Endothelial cell of umbilical vein (primary cell): ENCODE results near the gene PLEKHG4. TPM values are rescaled to one million over a fixed set of nuclear protein-coding genes. Genes with fewer than 3 reads are reported as not detected.

Experiments used
- BruUV-seq: library from RNA; stranded (reverse); fragments of 400-500 nt; replicated peaks from 2 replicates; lab custom pipeline; 2021; lab: Mats Ljungman, UMichigan
- CTCF ChIA-PET: fragments of 300-600, 350-600 bp; sonication (Branson Sonifier 250); formaldehyde crosslinking; loops from one replicate; lab custom pipeline; 2021; ENCODE audit warnings: antibody characterized with exemption, inconsistent platforms; lab: Charles Lee
- POLR2A ChIA-PET: fragments of 300-600, 350-600 bp; sonication (Branson Sonifier 250); formaldehyde crosslinking; loops from one replicate; lab custom pipeline; 2021; ENCODE audit warnings: antibody characterized with exemption, inconsistent platforms; lab: Charles Lee
- DNase-seq: peaks from one replicate; pipeline ENCODE4 v3.0.0-alpha.2; 2011; ENCODE audit warnings: low read depth, low spot score
- FAIRE-seq: peaks from 2 replicates; lab custom pipeline; 2011; peaks lifted over from hg19 to GRCh38; lab: Jason Lieb, UNC
- H2AFZ ChIP-seq: 2 replicates; pipeline ENCODE4 v1.6.0; 2012; ENCODE audit warnings: low read depth, low read length, control low read depth, inconsistent platforms
- H3K27ac ChIP-seq: 2 replicates; pipeline ENCODE4 v1.5.1; 2011; ENCODE audit warnings: low read depth, mild to moderate bottlenecking, control low read depth, low read length, moderate library complexity; ENCODE audit not compliant: insufficient read depth
- H3K27me3 ChIP-seq, 2 experiments: 2 replicates each; pipeline versions ENCODE4 v1.6.0 to v1.6.1; 2011; ENCODE audit warnings: low read length in 2 of 2, mixed read lengths in 1 of 2; ENCODE audit not compliant: control insufficient read depth in 2 of 2, insufficient read depth in 2 of 2
- H3K36me3 ChIP-seq, 2 experiments: 2 replicates in 1 of 2; 3 replicates in 1 of 2; pipeline ENCODE4 v1.5.1; 2011; ENCODE audit warnings: low read length in 2 of 2, mild to moderate bottlenecking in 1 of 2, moderate library complexity in 1 of 2; ENCODE audit not compliant: control insufficient read depth in 2 of 2, insufficient read depth in 2 of 2; ENCODE audit errors: extremely low read depth in 1 of 2
- H3K4me1 ChIP-seq: 3 replicates; pipeline ENCODE4 v1.5.1; 2011; ENCODE audit warnings: mild to moderate bottlenecking, low read length; ENCODE audit not compliant: control insufficient read depth, insufficient read depth; ENCODE audit errors: extremely low read depth
- H3K4me2 ChIP-seq: 2 replicates; pipeline ENCODE4 v1.6.1; 2011; ENCODE audit warnings: low read length, control low read depth, mixed read lengths; ENCODE audit not compliant: insufficient read depth
- H3K4me3 ChIP-seq, 3 experiments: fragments of 200-600 bp in 1 of 3; sonication (generic), shearing (Covaris generic) in 1 of 3; replicated peaks in 1 of 3; 2 replicates each; pipeline ENCODE4 v1.5.1; 2011 to 2016; ENCODE audit warnings: control low read depth in 3 of 3, low read length in 3 of 3, mild to moderate bottlenecking in 2 of 3, inconsistent platforms in 1 of 3, low read depth in 1 of 3, moderate library complexity in 1 of 3; ENCODE audit not compliant: insufficient read depth in 1 of 3
- H3K79me2 ChIP-seq: 2 replicates; pipeline ENCODE4 v1.6.0; 2012; ENCODE audit warnings: low read length, inconsistent platforms; ENCODE audit not compliant: control insufficient read depth, insufficient read depth
- H3K9ac ChIP-seq: replicated peaks from 2 replicates; pipeline ENCODE3; 2011; ENCODE audit warnings: low read length, control low read depth; ENCODE audit not compliant: insufficient read depth; ENCODE audit errors: extremely low read depth
- H3K9me1 ChIP-seq: replicated peaks from 3 replicates; pipeline ENCODE4 v1.6.0; 2011; ENCODE audit warnings: mild to moderate bottlenecking, low read length; ENCODE audit not compliant: control insufficient read depth, insufficient read depth; ENCODE audit errors: extremely low read depth
- H3K9me3 ChIP-seq: replicated peaks from 2 replicates; pipeline ENCODE4 v1.5.1; 2012; ENCODE audit warnings: low read length, inconsistent platforms; ENCODE audit not compliant: control insufficient read depth, insufficient read depth
- H4K20me1 ChIP-seq: replicated peaks from 2 replicates; pipeline ENCODE3; 2011; ENCODE audit warnings: mild to moderate bottlenecking, low read length; ENCODE audit not compliant: control insufficient read depth, insufficient read depth; ENCODE audit errors: extremely low read depth
- CTCF ChIP-seq, 2 donors: IDR thresholded peaks; 1 replicate in 1 of 2; 2 replicates in 1 of 2; pipeline ENCODE4 v1.5.1; 2011; ENCODE audit warnings: low read length in 2 of 2, mild to moderate bottlenecking in 2 of 2, moderate library complexity in 2 of 2, control low read depth in 1 of 2, inconsistent platforms in 1 of 2, low read depth in 1 of 2; ENCODE audit not compliant: insufficient read depth in 1 of 2; ENCODE audit errors: extremely low read depth in 1 of 2
- FOS ChIP-seq: IDR thresholded peaks from 2 replicates; pipeline ENCODE4 v1.6.1; 2011; ENCODE audit warnings: mild to moderate bottlenecking, low read length, moderate library complexity, borderline replicate concordance; ENCODE audit not compliant: insufficient read depth
- GATA2 ChIP-seq: IDR thresholded peaks from 2 replicates; pipeline ENCODE4 v1.7.0; 2011; ENCODE audit warnings: low read depth, mild to moderate bottlenecking, moderate library complexity, mixed read lengths, low read length; ENCODE audit not compliant: insufficient read length, insufficient read depth
- JUN ChIP-seq: IDR thresholded peaks from 2 replicates; pipeline ENCODE4 v1.6.1; 2011; ENCODE audit warnings: borderline replicate concordance, low read depth; ENCODE audit not compliant: insufficient read length, insufficient read depth
- MAX ChIP-seq: IDR thresholded peaks from 2 replicates; pipeline ENCODE4 v1.6.1; 2011; ENCODE audit not compliant: insufficient read depth, insufficient read length
- MYC ChIP-seq: IDR thresholded peaks from one replicate; pipeline ENCODE4 v1.6.1; 2011; ENCODE audit warnings: mild to moderate bottlenecking, low read depth, low read length
- POLR2A ChIP-seq: IDR thresholded peaks from 2 replicates; pipeline ENCODE4 v1.6.1; 2012; ENCODE audit warnings: low read depth, mild to moderate bottlenecking, control low read depth, low read length
- POLR2AphosphoS5 ChIP-seq: IDR thresholded peaks from 2 replicates; pipeline ENCODE4 v1.6.1; 2012; ENCODE audit warnings: low read depth, mild to moderate bottlenecking, control low read depth, low read length, moderate library complexity; ENCODE audit not compliant: insufficient read depth
- dilution Hi-C: fragments of 300-500 bp; cut with MboI; formaldehyde crosslinking; loops from one replicate; pipeline ENCODE4 v1.15.0; 2019; ENCODE audit warnings: low sequenced_read_pairs; ENCODE audit not compliant: extremely low pct_ligation_motif_present
- intact Hi-C: fragments of 100-400 bp; cut with micrococcal nuclease; formaldehyde crosslinking; loops from one replicate; pipeline ENCODE4 v1.10.0; 2022
- polyA plus RNA-seq, 4 experiments: library from polyadenylated mRNA; depleted of rRNA in 3 of 4; stranded (reverse) in 3 of 4; unstranded in 1 of 4; fragments of >200 nt; gene quantifications; 2 replicates each; pipeline versions ENCODE4 v1.2.1 to v1.2.3, GENCODE V29; 2011 to 2012; ENCODE audit warnings: missing spikeins in 1 of 4
- total RNA-seq: library from RNA; stranded (reverse); gene quantifications from 2 replicates; pipeline ENCODE4 v1.2.3, GENCODE V29; 2021

The PLEKHG4 gene
- total and polyA plus RNA-seq, 2 donors (not counting 3 experiments of a cell fraction or from before 2014, with no cell fraction given) = 26.6 to 34.8 TPM

GRCh38 chr16:67286441-67287235, 7.3 kb downstream of the PLEKHG4 start:
- no peak overlapping the region for H2AFZ ChIP-seq
- no peaks in the 10 kb centered on the region for H3K27me3 ChIP-seq
- TF ChIP-seq GATA2 (no peak), CTCF (IDR thresholded peaks at IDR 0.05; ENCODE audit: extremely low read depth in 1 of 2, insufficient read depth in 1 of 2, low read depth in 1 of 2, low read length in 2 of 2) (no peak), POLR2A (no peak), POLR2AphosphoS5 (no peak), FOS (no peak), JUN (no peak), MAX (no peak), MYC (no peak)
- H3K4me1 ChIP-seq = no peaks in the 10 kb centered on the region
- no peak overlapping the region for H3K4me3 ChIP-seq
- H3K79me2 ChIP-seq = no peaks in the 10 kb centered on the region
- dilution Hi-C loops (no loop called here), intact Hi-C loops (no loop called here)
- H3K9me1 ChIP-seq = no peaks in the 10 kb centered on the region
- no peaks in the 10 kb centered on the region for H3K36me3 ChIP-seq
- ChIA-PET POLR2A (no interaction called here), CTCF (interaction anchor here (0.8 to 4.5 kb wide), 6 partner anchors 8 to 142 kb away, joined by 3 to 55 read pairs (median 6); partner anchors contain the start of genes KCTD19 and LRRC36)
- DNase-seq (no peak), FAIRE-seq (no peak)
- BruUV-seq = TSS peak; percentile 8
- H3K9ac ChIP-seq = no peak overlapping the region
- H3K27ac ChIP-seq = no peak overlapping the region
- H3K4me2 ChIP-seq = no peak overlapping the region
- H4K20me1 ChIP-seq = no peaks in the 10 kb centered on the region
- H3K9me3 ChIP-seq = no peaks in the 10 kb centered on the region
